BE2C (cell line): ENCODE measurements around the gene PSMA8. TPM values are rescaled to one million over a fixed set of nuclear protein-coding genes. Genes with fewer than 3 reads are reported as not detected.

ENCODE experiments used
- DNase-seq: peaks from one replicate; pipeline ENCODE4 v3.0.0-alpha.2; 2020
- H3K27me3 ChIP-seq: fragments of 250-450 bp; sonication (Bioruptor Pico); 2 replicates; pipeline ENCODE4 v1.5.1; 2020; ENCODE audit warnings: mild to moderate bottlenecking
- H3K36me3 ChIP-seq: fragments of 250-450 bp; sonication (Bioruptor Pico); 2 replicates; pipeline ENCODE4 v1.5.1; 2020; ENCODE audit warnings: mild to moderate bottlenecking
- H3K4me1 ChIP-seq: fragments of 250-450 bp; sonication (Bioruptor Pico); 2 replicates; pipeline ENCODE4 v1.5.1; 2020
- H3K4me3 ChIP-seq: 2 replicates; pipeline ENCODE4 v1.5.1; 2011; ENCODE audit warnings: low read depth, low read length
- H3K9me3 ChIP-seq: fragments of 250-450 bp; sonication (Bioruptor Pico); 2 replicates; pipeline ENCODE4 v1.5.1; 2020
- polyA plus RNA-seq: library from polyadenylated mRNA; unstranded; fragments of >200 nt; gene quantifications from one replicate; pipeline ENCODE4 v1.2.1, GENCODE V29; 2012; ENCODE audit warnings: low read depth, missing spikeins; ENCODE audit not compliant: insufficient read length, insufficient read depth
- TF ChIP-seq, protein P1 (sequence below): IDR thresholded peaks from 2 replicates; pipeline ENCODE4 v1.5.1; 2012; ENCODE audit warnings: mild to moderate bottlenecking, low read depth, low read length

Gene PSMA8
- polyA plus RNA-seq, result not detected

DNA sequence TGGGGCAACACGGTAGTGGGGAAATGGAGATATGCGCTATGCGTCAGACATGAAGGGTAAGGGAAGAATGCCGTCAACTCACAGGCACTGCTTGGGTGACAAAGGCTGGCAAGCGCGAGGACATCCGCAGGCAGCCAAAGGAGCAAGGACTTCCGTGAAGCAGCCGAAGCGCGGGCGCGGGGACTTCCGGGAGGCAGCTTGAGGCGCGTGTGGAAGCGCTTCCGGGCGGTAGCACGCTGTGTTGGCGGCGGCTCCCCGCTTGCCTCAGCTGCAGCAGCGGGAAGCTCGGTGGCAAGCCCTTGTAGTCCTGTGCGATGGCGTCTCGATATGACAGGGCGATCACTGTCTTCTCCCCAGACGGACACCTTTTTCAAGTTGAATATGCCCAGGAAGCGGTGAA lies at the start of gene PSMA8:
Gene PSMA8, plus strand, starts transcription at position 218 of the 400 bp plus-strand sequence. Its CDS starts 97 bp downstream, at position 315.
- Histone ChIP-seq H3K9me3 (no peaks in the 10 kb centered on the region), H3K4me3 (no peak within 1 kb of the TSS), H3K36me3 (no peaks in the 10 kb centered on the region), H3K4me1 (no peaks in the 10 kb centered on the region), H3K27me3 (no peaks in the 10 kb centered on the region)
- TF ChIP-seq, protein P1, sequence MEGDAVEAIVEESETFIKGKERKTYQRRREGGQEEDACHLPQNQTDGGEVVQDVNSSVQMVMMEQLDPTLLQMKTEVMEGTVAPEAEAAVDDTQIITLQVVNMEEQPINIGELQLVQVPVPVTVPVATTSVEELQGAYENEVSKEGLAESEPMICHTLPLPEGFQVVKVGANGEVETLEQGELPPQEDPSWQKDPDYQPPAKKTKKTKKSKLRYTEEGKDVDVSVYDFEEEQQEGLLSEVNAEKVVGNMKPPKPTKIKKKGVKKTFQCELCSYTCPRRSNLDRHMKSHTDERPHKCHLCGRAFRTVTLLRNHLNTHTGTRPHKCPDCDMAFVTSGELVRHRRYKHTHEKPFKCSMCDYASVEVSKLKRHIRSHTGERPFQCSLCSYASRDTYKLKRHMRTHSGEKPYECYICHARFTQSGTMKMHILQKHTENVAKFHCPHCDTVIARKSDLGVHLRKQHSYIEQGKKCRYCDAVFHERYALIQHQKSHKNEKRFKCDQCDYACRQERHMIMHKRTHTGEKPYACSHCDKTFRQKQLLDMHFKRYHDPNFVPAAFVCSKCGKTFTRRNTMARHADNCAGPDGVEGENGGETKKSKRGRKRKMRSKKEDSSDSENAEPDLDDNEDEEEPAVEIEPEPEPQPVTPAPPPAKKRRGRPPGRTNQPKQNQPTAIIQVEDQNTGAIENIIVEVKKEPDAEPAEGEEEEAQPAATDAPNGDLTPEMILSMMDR, result no peak
- no peak for DNase-seq

DNA sequence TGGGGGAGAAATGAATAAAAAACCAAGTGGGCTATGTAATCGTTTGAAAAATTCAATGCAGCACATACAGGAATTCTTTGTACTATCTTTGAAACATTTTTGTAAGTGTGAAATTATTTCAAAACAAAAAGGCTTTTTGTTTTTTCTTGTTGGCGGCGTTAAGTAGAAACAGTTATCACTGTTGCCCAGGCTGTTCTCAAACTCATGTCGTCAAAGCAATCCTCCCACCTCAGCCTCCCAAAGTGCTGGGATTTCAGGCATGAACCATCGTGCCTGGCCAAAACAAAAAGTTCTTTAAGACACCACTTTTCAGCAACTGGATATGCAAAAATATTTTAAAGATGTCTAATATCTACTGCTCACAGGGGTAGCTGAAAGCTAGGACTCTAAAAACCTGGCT lies 48.6 kb upstream of the PSMA8 start:
- Histone ChIP-seq H3K4me3 (no peak overlapping the region), H3K4me1 (no peaks in the 10 kb centered on the region), H3K36me3 (no peaks in the 10 kb centered on the region; the same call in none of the 2 replicates), H3K9me3 (no peaks in the 10 kb centered on the region), H3K27me3 (no peaks in the 10 kb centered on the region)
- TF ChIP-seq, protein P1, result no peak
- no peak for DNase-seq

DNA sequence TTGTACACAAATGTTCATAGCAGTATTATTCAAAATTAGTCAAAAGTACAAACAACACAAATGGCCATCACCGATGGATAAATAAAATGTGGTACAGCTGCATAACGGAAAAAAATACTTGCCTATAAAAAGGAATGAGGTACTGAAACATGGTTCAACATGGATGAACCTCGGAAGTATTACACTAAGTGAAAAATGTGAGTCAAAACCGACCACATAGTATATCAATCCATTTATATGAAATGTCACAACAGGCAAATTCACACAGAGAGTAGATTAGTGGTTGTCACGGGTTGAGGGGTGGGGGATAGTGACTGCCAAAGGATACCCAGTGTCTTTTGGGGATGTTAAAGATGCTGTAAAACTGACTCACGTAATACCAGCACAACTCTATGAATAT lies 46.7 kb upstream of the PSMA8 start:
- Histone ChIP-seq H3K4me3 (no peak overlapping the region), H3K9me3 (no peaks in the 10 kb centered on the region), H3K36me3 (no peaks in the 10 kb centered on the region; the same call in none of the 2 replicates), H3K27me3 (no peaks in the 10 kb centered on the region), H3K4me1 (no peaks in the 10 kb centered on the region)
- DNase-seq, result no peak
- TF ChIP-seq, protein P1, result no peak

DNA sequence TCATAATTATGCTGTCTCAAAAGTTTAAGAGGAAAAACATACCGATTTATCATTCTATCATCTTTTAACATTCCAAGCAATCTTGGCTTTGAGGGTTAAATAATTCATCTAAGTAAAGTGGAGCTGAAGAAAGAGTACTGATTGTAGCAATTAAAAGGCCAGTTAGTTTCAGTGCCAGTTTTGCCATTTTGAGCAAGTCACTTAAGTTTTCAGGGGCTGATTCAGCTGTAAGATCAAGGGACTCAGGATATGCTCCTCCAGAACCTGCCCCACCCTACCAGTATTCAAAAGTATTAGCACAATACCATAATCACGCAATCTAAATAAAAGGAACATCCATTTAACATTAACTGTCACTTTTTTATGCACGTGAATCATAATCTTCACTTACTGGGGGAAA lies 45.2 kb upstream of the PSMA8 start:
- no peaks in the 10 kb centered on the region for H3K27me3 ChIP-seq
- H3K4me3 ChIP-seq, result peak overlapping the region; percentile 79
- DNase-seq, result no peak
- H3K9me3 ChIP-seq, result no peaks in the 10 kb centered on the region
- no peaks in the 10 kb centered on the region for H3K4me1 ChIP-seq
- TF ChIP-seq, protein P1, result no peak
- no peaks in the 10 kb centered on the region; the same call in none of the 2 replicates for H3K36me3 ChIP-seq

DNA sequence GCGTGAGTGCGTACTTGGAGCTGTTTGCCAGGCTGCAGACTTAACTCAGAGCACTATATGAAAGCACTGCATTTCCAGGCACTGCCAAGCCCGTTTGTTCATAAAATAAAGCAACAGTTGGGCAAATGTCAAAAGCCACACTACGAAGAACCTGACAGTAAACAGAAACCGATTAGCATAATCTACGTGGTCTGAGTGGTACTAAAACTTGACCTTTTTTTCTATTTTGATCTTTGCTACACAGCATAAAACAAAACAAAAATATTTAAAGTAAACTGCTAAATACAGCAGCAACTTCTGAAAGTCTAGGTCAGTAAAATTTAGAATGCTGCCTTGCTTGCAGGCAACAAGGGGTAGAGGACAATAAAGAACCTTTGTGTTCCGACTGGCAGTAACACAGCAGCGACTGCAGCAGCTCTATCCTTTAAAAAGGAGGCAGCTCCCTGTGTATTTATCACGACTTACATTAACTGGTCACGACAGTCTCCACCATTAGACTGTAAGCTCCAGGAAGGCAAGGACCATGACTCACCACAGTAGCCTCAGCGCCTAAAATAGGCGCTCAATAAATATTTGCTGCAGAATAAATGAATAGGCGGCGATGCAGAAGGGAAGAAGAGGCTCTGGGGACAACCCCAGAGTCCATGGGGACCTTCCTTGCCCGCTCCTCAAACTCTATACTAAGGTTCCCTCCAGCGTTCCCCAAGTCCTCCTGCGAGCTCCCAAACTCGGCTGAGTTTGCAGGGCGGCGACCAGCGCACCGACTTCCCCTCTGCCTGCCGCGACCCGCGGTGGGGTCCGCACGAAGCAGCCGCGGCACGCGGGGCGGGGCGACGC lies 44.2 kb upstream of the PSMA8 start:
- H3K9me3 ChIP-seq, result no peaks in the 10 kb centered on the region
- peak overlapping the region; percentile 79 for H3K4me3 ChIP-seq
- H3K27me3 ChIP-seq, result no peaks in the 10 kb centered on the region
- TF ChIP-seq, protein P1, result no peak
- DNase-seq, result peak; percentile 5
- H3K4me1 ChIP-seq, result no peaks in the 10 kb centered on the region
- H3K36me3 ChIP-seq, result no peaks in the 10 kb centered on the region; the same call in none of the 2 replicates
